IMR-90 (cell line): ENCODE results near the gene SLC2A1. TPM values are rescaled to one million over a fixed set of nuclear protein-coding genes. Genes with fewer than 3 reads are reported as not detected.

Experiments
- ATAC-seq: fragments of 200-7000 bp; cut with Tn5 transposase; 2 replicates; pipeline ENCODE4 v1.9.1; 2020; ENCODE audit warnings: low read depth, mild to moderate bottlenecking, moderate library complexity
- BruUV-seq: library from RNA; stranded (reverse); fragments of 400-500 nt; replicated peaks from 2 replicates; lab custom pipeline; 2021; lab: Mats Ljungman, UMichigan
- CTCF ChIA-PET: fragments of 300-600 bp; formaldehyde crosslinking; extraction: SDS; loops from one replicate; lab custom pipeline; 2021; ENCODE audit warnings: antibody characterized with exemption; lab: Yijun Ruan, JAX
- POLR2A ChIA-PET: fragments of 300-600 bp; sonication (Branson Sonifier 250); formaldehyde crosslinking; loops from one replicate; lab custom pipeline; 2022; ENCODE audit warnings: antibody characterized with exemption; ENCODE audit not compliant: unreplicated experiment; lab: Charles Lee
- DNase-seq: peaks from one replicate; pipeline ENCODE4 v3.0.0; 2013
- H2AFZ ChIP-seq: replicated peaks from 2 replicates; pipeline ENCODE3; 2013; ENCODE audit warnings: low read length, mild to moderate bottlenecking; ENCODE audit not compliant: poor library complexity
- H2AK5ac ChIP-seq: 2 replicates; pipeline ENCODE4 v1.6.1; 2013; ENCODE audit warnings: low read depth, low read length, inconsistent platforms
- H2AK9ac ChIP-seq: replicated peaks from 2 replicates; pipeline ENCODE3; 2013; ENCODE audit warnings: mild to moderate bottlenecking, low read depth, low read length, moderate library complexity; ENCODE audit not compliant: poor library complexity
- H2BK120ac ChIP-seq: 2 replicates; pipeline ENCODE4 v1.6.1; 2013; ENCODE audit warnings: low read depth, low read length, inconsistent platforms
- H2BK15ac ChIP-seq: 3 replicates; pipeline ENCODE4 v1.6.1; 2013; ENCODE audit warnings: low read depth, low read length, inconsistent platforms
- H2BK20ac ChIP-seq: 2 replicates; pipeline ENCODE4 v1.6.1; 2013; ENCODE audit warnings: low read depth, mild to moderate bottlenecking, inconsistent platforms, low read length, moderate library complexity
- H2BK5ac ChIP-seq: 2 replicates; pipeline ENCODE4 v1.6.1; 2013; ENCODE audit warnings: mild to moderate bottlenecking, low read depth, low read length, inconsistent platforms; ENCODE audit not compliant: poor library complexity, severe bottlenecking
- H3K14ac ChIP-seq: replicated peaks from 2 replicates; pipeline ENCODE4 v1.6.1; 2013; ENCODE audit warnings: low read depth, low read length, inconsistent platforms
- H3K18ac ChIP-seq: 2 replicates; pipeline ENCODE4 v1.6.1; 2013; ENCODE audit warnings: low read depth, low read length, control low read depth
- H3K23ac ChIP-seq: 2 replicates; pipeline ENCODE4 v1.6.1; 2013; ENCODE audit warnings: low read depth, low read length, inconsistent platforms
- H3K27ac ChIP-seq: 2 replicates; pipeline ENCODE4 v1.5.1; 2013; ENCODE audit warnings: mild to moderate bottlenecking, control low read depth, low read length; ENCODE audit not compliant: insufficient read depth
- H3K27me3 ChIP-seq: 2 replicates; pipeline ENCODE4 v1.6.1; 2013; ENCODE audit warnings: low read length; ENCODE audit not compliant: control insufficient read depth, insufficient read depth
- H3K36me3 ChIP-seq: 2 replicates; pipeline ENCODE4 v1.6.1; 2013; ENCODE audit warnings: low read length, mixed read lengths; ENCODE audit not compliant: control insufficient read depth, insufficient read depth
- H3K4ac ChIP-seq: 2 replicates; pipeline ENCODE4 v1.6.1; 2013; ENCODE audit warnings: low read depth, low read length, inconsistent platforms
- H3K4me1 ChIP-seq: 2 replicates; pipeline ENCODE4 v1.6.1; 2013; ENCODE audit warnings: low read length, mixed read lengths; ENCODE audit not compliant: control insufficient read depth, insufficient read depth
- H3K4me2 ChIP-seq: 2 replicates; pipeline ENCODE4 v1.6.1; 2013; ENCODE audit warnings: low read depth, mild to moderate bottlenecking, control low read depth, low read length, moderate library complexity
- H3K4me3 ChIP-seq: 2 replicates; pipeline ENCODE4 v1.5.1; 2013; ENCODE audit warnings: low read depth, mild to moderate bottlenecking, control low read depth, low read length, moderate library complexity; ENCODE audit not compliant: insufficient read depth
- H3K56ac ChIP-seq: 2 replicates; pipeline ENCODE4 v1.6.1; 2013; ENCODE audit warnings: low read length, inconsistent platforms; ENCODE audit not compliant: insufficient read depth; ENCODE audit errors: extremely low read depth
- H3K79me1 ChIP-seq, 2 experiments: 2 replicates each; pipeline ENCODE4 v1.6.1; 2013; ENCODE audit warnings: low read length in 2 of 2, inconsistent platforms in 1 of 2, low read depth in 1 of 2
- H3K9ac ChIP-seq: 2 replicates; pipeline ENCODE4 v1.6.1; 2013; ENCODE audit warnings: low read depth, low read length, control low read depth
- H3K9me1 ChIP-seq: 2 replicates; pipeline ENCODE4 v1.6.1; 2013; ENCODE audit warnings: low read length, inconsistent platforms; ENCODE audit not compliant: insufficient read depth
- H3K9me3 ChIP-seq: 2 replicates; pipeline ENCODE4 v1.6.1; 2013; ENCODE audit warnings: low read length; ENCODE audit not compliant: control insufficient read depth, insufficient read depth
- H4K20me1 ChIP-seq: 2 replicates; pipeline ENCODE4 v1.6.1; 2013; ENCODE audit warnings: low read length, inconsistent platforms; ENCODE audit not compliant: insufficient read depth
- H4K5ac ChIP-seq: 2 replicates; pipeline ENCODE4 v1.6.1; 2013; ENCODE audit warnings: mild to moderate bottlenecking, low read depth, low read length, control low read depth
- H4K8ac ChIP-seq, 2 experiments: 2 replicates each; pipeline ENCODE4 v1.6.1; 2013; ENCODE audit warnings: low read depth in 2 of 2, low read length in 2 of 2, control low read depth in 1 of 2, inconsistent platforms in 1 of 2
- H4K91ac ChIP-seq: 2 replicates; pipeline ENCODE4 v1.6.1; 2013; ENCODE audit warnings: low read depth, low read length, inconsistent platforms; ENCODE audit not compliant: insufficient read depth
- BHLHE40 ChIP-seq: fragments of 150-350 bp; IDR thresholded peaks from 2 replicates; pipeline ENCODE4 v1.6.1; 2016; ENCODE audit warnings: mild to moderate bottlenecking, low read depth, low read length
- CEBPB ChIP-seq: IDR thresholded peaks from 2 replicates; pipeline ENCODE4 v1.6.1; 2012; ENCODE audit warnings: low read depth, low read length, improper control_type of control experiment
- POLR2A ChIP-seq: IDR thresholded peaks from 2 replicates; pipeline ENCODE4 v1.6.1; 2012; ENCODE audit warnings: mild to moderate bottlenecking, low read depth, low read length
- WGBS, 2 experiments: methylation state at CpG; one replicate each; pipeline versions ENCODE4 v1.1.5 to v1.1.7; 2013; ENCODE audit warnings: missing lambda C conversion rate in 2 of 2; ENCODE audit not compliant: insufficient read length in 1 of 2; ENCODE audit errors: extremely low coverage in 2 of 2; 5-methylcytosine and 5-hydroxymethylcytosine counted together
- dilution Hi-C: fragments of 300-500 bp; cut with HindIII; formaldehyde crosslinking; loops from one replicate; pipeline ENCODE4 v1.14.3; 2018; ENCODE audit warnings: low sequenced_read_pairs; ENCODE audit not compliant: unreplicated experiment
- in situ Hi-C: fragments of 300-500 bp; cut with MboI; formaldehyde crosslinking; loops from 3 replicates; pipeline ENCODE4 v1.14.3; 2019; ENCODE audit warnings: low sequenced_read_pairs, inconsistent platforms, mixed read lengths
- intact Hi-C: fragments of 100-400 bp; cut with micrococcal nuclease; formaldehyde crosslinking; loops from 2 replicates; pipeline ENCODE4 v1.10.0; 2022
- polyA plus RNA-seq, 3 experiments: library from polyadenylated mRNA; depleted of rRNA; stranded (reverse); fragments of >200 nt; gene quantifications; 2 replicates each; pipeline ENCODE4 v1.2.3, GENCODE V29; 2012; ENCODE audit warnings: low replicate concordance in 1 of 3
- total RNA-seq: library from RNA; depleted of rRNA; stranded (reverse); fragments of >200 nt; gene quantifications from 2 replicates; pipeline ENCODE4 v1.2.3, GENCODE V29; 2012

The SLC2A1 gene
- total and polyA plus RNA-seq, 2 of the 4 experiments (the other 2 are of a cell fraction): 200 to 395 TPM

DNA sequence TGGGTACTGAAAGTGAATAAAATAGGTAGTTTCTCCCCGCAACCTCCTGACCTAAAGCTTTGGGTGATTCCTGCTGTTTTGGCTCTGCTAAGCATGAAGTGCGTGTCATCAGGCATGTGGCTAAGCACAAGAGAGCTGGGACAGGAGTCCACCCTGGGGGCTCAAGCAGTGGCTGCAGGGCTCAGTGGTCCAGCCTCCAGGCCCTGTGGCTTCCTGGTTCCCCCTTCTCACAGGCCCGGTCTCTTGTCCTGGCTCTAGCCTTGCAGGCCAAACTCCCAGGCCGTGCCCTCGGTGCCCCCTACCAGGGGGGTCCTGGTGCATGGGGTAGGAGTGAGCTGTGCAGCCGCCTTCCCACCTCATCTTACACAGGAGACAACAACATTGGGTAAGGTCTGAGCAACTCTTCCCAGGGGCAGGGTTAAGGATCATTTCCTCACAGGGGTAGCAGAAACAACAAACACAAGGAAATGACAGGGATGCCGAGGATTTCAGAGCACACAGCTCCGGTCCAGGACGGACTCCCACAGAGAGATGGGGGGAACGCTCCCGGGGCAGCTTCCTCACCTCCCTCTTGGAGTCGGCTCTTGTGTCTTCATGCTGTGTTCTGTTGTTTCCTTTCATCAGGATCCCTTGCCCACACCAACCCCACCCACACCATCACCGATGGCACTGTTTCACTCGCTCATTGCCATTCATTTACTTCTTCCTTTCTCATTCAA lies 19.8 kb upstream of the SLC2A1 start:
- H2BK120ac ChIP-seq: peak overlapping the region; percentile 97
- WGBS, 2 experiments: 30% methylated on average over 2 of the region's 14 CpGs; no CpG with 5 or more reads in 1 of the 2 experiments
- ChIA-PET CTCF (no interaction called here), POLR2A (interaction anchor here (0.7 kb wide), 1 partner anchor 17 kb away, joined by 3 read pairs; no protein-coding TSS in a partner anchor)
- H3K4me2 ChIP-seq: peak overlapping the region; percentile 50; the same call in 1 of the 2 replicates
- DNase-seq (peak; percentile 71), ATAC-seq (peak; percentile 83)
- peak overlapping the region; percentile 74 for H3K27ac ChIP-seq
- peak overlapping the region; percentile 93 for H2BK5ac ChIP-seq
- peaks cover 9% of the 10 kb centered on the region; the same call in 1 of the 2 replicates for H3K36me3 ChIP-seq
- peak overlapping the region; percentile 97 for H3K14ac ChIP-seq
- dilution Hi-C loops: no loop called here
- H4K91ac ChIP-seq: peak overlapping the region; percentile 97
- H3K4me3 ChIP-seq: no peak overlapping the region
- peak overlapping the region; percentile 97 for H3K4ac ChIP-seq
- H3K56ac ChIP-seq: peak overlapping the region; percentile 80
- intact Hi-C loops: no loop called here
- peak overlapping the region; percentile 69 to 92 for H4K8ac ChIP-seq
- H2BK15ac ChIP-seq: peak overlapping the region; percentile 98
- peak overlapping the region; percentile 98 for H2BK20ac ChIP-seq
- peak overlapping the region; percentile 78 for H4K5ac ChIP-seq
- H2AFZ ChIP-seq: peak overlapping the region; percentile 72
- no peaks in the 10 kb centered on the region for H4K20me1 ChIP-seq
- peaks cover 13% of the 10 kb centered on the region for H3K4me1 ChIP-seq
- no peaks in the 10 kb centered on the region for H3K27me3 ChIP-seq
- H3K18ac ChIP-seq: peak overlapping the region; percentile 94
- peak overlapping the region; percentile 91 for H3K23ac ChIP-seq
- H2AK9ac ChIP-seq: peak overlapping the region; percentile 80
- peak; percentile 76 for TF ChIP-seq CEBPB
- TF ChIP-seq BHLHE40: no peak
- TF ChIP-seq POLR2A: no peak
- peak overlapping the region; percentile 21; the same call in 1 of the 2 replicates for H3K9ac ChIP-seq
- in situ Hi-C loops: no loop called here
- H3K9me1 ChIP-seq: peaks cover 24% of the 10 kb centered on the region
- BruUV-seq: no TSS peak
- H3K9me3 ChIP-seq: no peaks in the 10 kb centered on the region
- H3K79me1 ChIP-seq: peaks cover 0 to 19% of the 10 kb centered on the region in 2 experiments; a peak in 3 of 4 replicates
- H2AK5ac ChIP-seq: peak overlapping the region; percentile 96
